HUES64 (cell line): Measurements from ENCODE around the gene RPS6KA2.

Experiments
- H3K27ac ChIP-seq: 2 replicates; pipeline ENCODE4 v1.7.0; 2013; ENCODE audit warnings: low read depth, low read length, inconsistent platforms
- H3K27me3 ChIP-seq: 2 replicates; pipeline ENCODE4 v1.6.1; 2013; ENCODE audit warnings: mild to moderate bottlenecking, low read length; ENCODE audit not compliant: insufficient read depth
- H3K36me3 ChIP-seq: 2 replicates; pipeline ENCODE4 v1.6.1; 2013; ENCODE audit warnings: mild to moderate bottlenecking, low read length; ENCODE audit not compliant: insufficient read depth
- H3K4me1 ChIP-seq: 2 replicates; pipeline ENCODE4 v1.6.1; 2013; ENCODE audit warnings: mild to moderate bottlenecking, low read length, moderate library complexity; ENCODE audit not compliant: insufficient read depth
- H3K4me3 ChIP-seq: 2 replicates; pipeline ENCODE4 v1.5.1; 2013; ENCODE audit warnings: mild to moderate bottlenecking, low read length, moderate library complexity
- H3K9ac ChIP-seq: 2 replicates; pipeline ENCODE4 v1.6.1; 2013; ENCODE audit warnings: mild to moderate bottlenecking, low read depth, low read length
- H3K9me3 ChIP-seq: 2 replicates; pipeline ENCODE4 v1.6.1; 2013; ENCODE audit warnings: low read depth, low read length; ENCODE audit not compliant: insufficient read depth
- whole genome bisulfite sequencing: fragments of 150-250, 120-280 bp; methylation state at CpG from one replicate; pipeline ENCODE4 v1.1.7; 2013; ENCODE audit warnings: missing lambda C conversion rate; 5-methylcytosine and 5-hydroxymethylcytosine counted together

The RPS6KA2 gene

GRCh38 chr6:166360243-166361076 is 266.6 kb downstream of the RPS6KA2 start:
- H3K9ac ChIP-seq, result no peak overlapping the region
- 88% methylated on average over 8 of the region's 8 CpGs for WGBS

More at GRCh38 chr6:166360243-166361076, 266.6 kb downstream of the RPS6KA2 start:
- no peak overlapping the region for H3K27ac ChIP-seq
- H3K4me1 ChIP-seq, result peaks cover 31% of the 10 kb centered on the region
- H3K36me3 ChIP-seq, result no peaks in the 10 kb centered on the region
- H3K4me3 ChIP-seq, result no peak overlapping the region
- H3K9me3 ChIP-seq, result no peaks in the 10 kb centered on the region
- H3K27me3 ChIP-seq, result no peaks in the 10 kb centered on the region
